Globus pallidus (tissue), 1 donor: ENCODE measurements around the gene IGF2BP2.
"Not testable (repeated sequence)": the region's sequence is repeated elsewhere in the genome, so short reads cannot be mapped to it uniquely, and the experiment has no call there.

Source experiments
- DNase-seq: peaks from one replicate; pipeline ENCODE4 v3.0.0-alpha.2; 2015; ENCODE audit warnings: low spot score

The IGF2BP2 gene

GRCh38 chr3:185797993-185798830 is 26.6 kb downstream of the IGF2BP2 start:
- no peak for DNase-seq

GRCh38 chr3:185797108-185797881 is 27.5 kb downstream of the IGF2BP2 start:
- DNase-seq: no peak

GRCh38 chr3:185796431-185797107 is 28.3 kb downstream of the IGF2BP2 start:
- no peak for DNase-seq

GRCh38 chr3:185793381-185793780 is 31.5 kb downstream of the IGF2BP2 start:
- no peak for DNase-seq

GRCh38 chr3:185792955-185793354 is 31.9 kb downstream of the IGF2BP2 start:
- no peak for DNase-seq

GRCh38 chr3:185789891-185790830 is 34.7 kb downstream of the IGF2BP2 start:
- no peak for DNase-seq

GRCh38 chr3:185789134-185789533 is 35.7 kb downstream of the IGF2BP2 start:
- DNase-seq: no peak

- no peak for DNase-seq
These were observed 36.5 kb downstream of the IGF2BP2 start for GRCh38 chr3:185788292-185788691.

GRCh38 chr3:185786956-185787877 is 37.6 kb downstream of the IGF2BP2 start:
- no peak for DNase-seq

- DNase-seq: not testable (repeated sequence)
These were observed 38.6 kb downstream of the IGF2BP2 start for GRCh38 chr3:185786258-185786657.

- no peak for DNase-seq
These were observed 40.5 kb downstream of the IGF2BP2 start for GRCh38 chr3:185784317-185784716.

GRCh38 chr3:185781759-185782158 is 43.1 kb downstream of the IGF2BP2 start:
- no peak for DNase-seq

- no peak for DNase-seq
These were observed 45.4 kb downstream of the IGF2BP2 start for GRCh38 chr3:185779461-185779860.

GRCh38 chr3:185778821-185779220 is 46.0 kb downstream of the IGF2BP2 start:
- no peak for DNase-seq

GRCh38 chr3:185778094-185778493 is 46.7 kb downstream of the IGF2BP2 start:
- no peak for DNase-seq

- no peak for DNase-seq
These were observed 54.7 kb downstream of the IGF2BP2 start for GRCh38 chr3:185770109-185770508.

- peak; percentile 29 for DNase-seq
These were observed 56.3 kb downstream of the IGF2BP2 start for GRCh38 chr3:185768578-185768982.

GRCh38 chr3:185767002-185767688 is 57.7 kb downstream of the IGF2BP2 start:
- DNase-seq: no peak

GRCh38 chr3:185766329-185767001 is 58.4 kb downstream of the IGF2BP2 start:
- no peak for DNase-seq
